Esophagus muscularis mucosa (tissue), 3 donors: ENCODE results near the gene GRID1.

Experiments
- EP300 ChIP-seq: sonication (generic); formaldehyde crosslinking; IDR thresholded peaks from one replicate; pipeline ENCODE4 v1.6.1; 2017; ENCODE audit warnings: antibody characterized with exemption
- TF ChIP-seq, protein P1 (sequence below), 3 experiments: fragments of 200-600 bp in 2 of 3; fragments of 450-650 bp in 1 of 3; sonication (generic) in 2 of 3; IDR thresholded peaks; one replicate each; pipeline ENCODE4 v1.5.1; 2017 to 2019; ENCODE audit warnings: antibody characterized with exemption in 3 of 3, mild to moderate bottlenecking in 2 of 3, moderate library complexity in 1 of 3

- no peak for TF ChIP-seq EP300
- TF ChIP-seq, protein P1, sequence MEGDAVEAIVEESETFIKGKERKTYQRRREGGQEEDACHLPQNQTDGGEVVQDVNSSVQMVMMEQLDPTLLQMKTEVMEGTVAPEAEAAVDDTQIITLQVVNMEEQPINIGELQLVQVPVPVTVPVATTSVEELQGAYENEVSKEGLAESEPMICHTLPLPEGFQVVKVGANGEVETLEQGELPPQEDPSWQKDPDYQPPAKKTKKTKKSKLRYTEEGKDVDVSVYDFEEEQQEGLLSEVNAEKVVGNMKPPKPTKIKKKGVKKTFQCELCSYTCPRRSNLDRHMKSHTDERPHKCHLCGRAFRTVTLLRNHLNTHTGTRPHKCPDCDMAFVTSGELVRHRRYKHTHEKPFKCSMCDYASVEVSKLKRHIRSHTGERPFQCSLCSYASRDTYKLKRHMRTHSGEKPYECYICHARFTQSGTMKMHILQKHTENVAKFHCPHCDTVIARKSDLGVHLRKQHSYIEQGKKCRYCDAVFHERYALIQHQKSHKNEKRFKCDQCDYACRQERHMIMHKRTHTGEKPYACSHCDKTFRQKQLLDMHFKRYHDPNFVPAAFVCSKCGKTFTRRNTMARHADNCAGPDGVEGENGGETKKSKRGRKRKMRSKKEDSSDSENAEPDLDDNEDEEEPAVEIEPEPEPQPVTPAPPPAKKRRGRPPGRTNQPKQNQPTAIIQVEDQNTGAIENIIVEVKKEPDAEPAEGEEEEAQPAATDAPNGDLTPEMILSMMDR (IDR thresholded peaks at IDR 0.05) = no peak
These were observed 295.4 kb downstream of the GRID1 start for GRCh38 chr10:86071145-86071544.
